HUES6 (cell line): Measurements from ENCODE around the gene ERFE.

ENCODE experiments used
- H3K27ac ChIP-seq: 2 replicates; pipeline ENCODE4 v1.7.0; 2013; ENCODE audit warnings: low read depth, mild to moderate bottlenecking, low read length, inconsistent platforms
- H3K27me3 ChIP-seq: 2 replicates; pipeline ENCODE4 v1.6.1; 2013; ENCODE audit warnings: low read length; ENCODE audit not compliant: control insufficient read depth, insufficient read depth
- H3K36me3 ChIP-seq: 2 replicates; pipeline ENCODE4 v1.6.1; 2013; ENCODE audit warnings: low read length; ENCODE audit not compliant: control insufficient read depth, insufficient read depth
- H3K4me1 ChIP-seq: 2 replicates; pipeline ENCODE4 v1.6.1; 2013; ENCODE audit warnings: low read length; ENCODE audit not compliant: control insufficient read depth, insufficient read depth
- H3K4me3 ChIP-seq: 2 replicates; pipeline ENCODE4 v1.5.1; 2013; ENCODE audit warnings: low read depth, low read length
- H3K9ac ChIP-seq: one replicate; pipeline ENCODE4 v1.6.1; 2013; ENCODE audit warnings: mild to moderate bottlenecking, low read length
- H3K9me3 ChIP-seq: 2 replicates; pipeline ENCODE4 v1.6.1; 2013; ENCODE audit warnings: low read depth, low read length; ENCODE audit not compliant: control insufficient read depth, insufficient read depth

Gene ERFE

DNA sequence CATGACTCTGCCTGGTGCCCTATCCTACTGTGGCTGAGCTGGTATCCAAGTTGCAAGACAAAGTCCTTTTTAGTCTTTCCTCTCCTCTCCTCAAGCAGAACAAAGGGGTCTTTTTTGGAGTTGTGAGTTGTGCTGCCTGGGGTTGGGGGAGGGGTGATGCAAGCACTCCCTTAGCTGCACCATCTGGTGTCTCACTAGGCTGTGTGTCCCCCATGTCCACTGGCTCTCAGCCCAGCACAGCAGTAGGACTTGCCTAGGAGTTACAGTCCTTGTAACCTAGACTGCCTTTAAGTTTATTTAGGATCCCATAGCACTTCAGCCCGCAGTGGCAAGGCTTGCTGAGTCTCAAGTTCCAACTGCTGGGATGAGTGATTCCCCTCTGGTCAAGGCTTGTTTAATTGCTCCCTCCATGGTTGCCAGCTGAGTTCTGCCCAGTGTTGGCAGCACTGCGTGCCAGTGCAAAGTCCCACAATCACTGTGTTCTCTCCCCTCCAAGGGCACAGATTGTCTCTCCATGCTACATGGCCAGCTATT lies 57.9 kb downstream of the ERFE start:
- Histone ChIP-seq H3K4me3 (no peak overlapping the region), H3K27me3 (peaks cover 4% of the 10 kb centered on the region; the same call in 1 of the 2 replicates), H3K9ac (no peak overlapping the region), H3K9me3 (peaks cover 6% of the 10 kb centered on the region; the same call in 1 of the 2 replicates), H3K4me1 (no peaks in the 10 kb centered on the region), H3K27ac (no peak overlapping the region), H3K36me3 (no peaks in the 10 kb centered on the region)
